ENCODE data around the gene CCR6. TPM values are rescaled to one million over a fixed set of nuclear protein-coding genes. Genes with fewer than 3 reads are reported as not detected.

CCR6 gene
- total RNA-seq, 1 donor from 2014 or later, result not detected

DNA sequence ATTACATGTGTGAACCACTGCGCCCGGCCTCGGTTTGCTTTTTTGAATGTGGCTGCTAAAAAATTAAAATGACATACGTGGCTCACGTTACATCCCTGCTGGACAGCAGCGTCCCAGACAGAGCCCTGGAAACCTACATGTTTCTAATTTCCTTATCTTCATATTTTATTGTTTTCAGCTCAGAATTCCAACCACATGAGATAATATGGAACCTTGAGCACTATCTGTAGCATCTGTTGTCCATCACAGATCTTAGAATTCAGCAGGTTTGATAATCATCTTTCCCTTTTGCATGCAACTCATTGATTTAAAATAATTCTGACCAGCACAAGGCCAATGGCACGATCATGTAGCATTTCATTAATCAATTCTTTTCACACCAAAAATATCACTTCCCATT is 25.9 kb upstream of the CCR6 start:
- no peak for DNase-seq (ENCODE audit: low spot score)

DNA sequence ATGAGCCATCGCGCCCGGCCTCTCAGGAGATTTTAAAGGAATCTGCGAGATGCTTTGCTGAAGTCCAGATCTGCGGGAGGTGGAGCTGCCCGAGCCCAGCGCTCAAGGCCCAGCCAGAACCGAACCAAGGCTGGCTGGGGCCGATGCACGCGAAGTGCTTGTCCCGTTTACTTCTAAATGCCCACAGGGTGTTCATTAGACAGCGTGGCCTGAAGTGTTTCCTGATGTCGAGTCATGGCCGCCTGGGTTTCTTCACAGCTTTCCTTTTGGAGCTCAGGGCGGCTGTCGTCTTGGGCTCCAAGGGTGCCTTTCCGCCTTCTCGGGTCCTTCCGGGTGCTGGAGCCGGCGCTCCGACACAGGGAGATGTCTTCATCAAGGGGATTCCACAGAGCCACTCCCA is 25.1 kb upstream of the CCR6 start:
- intact Hi-C loops (cut with DNase I), result no loop called here
- peak; percentile 56 for DNase-seq (ENCODE audit: low spot score)

More for the DNA sequence above, 25.9 kb upstream of the CCR6 start:
- intact Hi-C loops (cut with DNase I), result no loop called here

DNA sequence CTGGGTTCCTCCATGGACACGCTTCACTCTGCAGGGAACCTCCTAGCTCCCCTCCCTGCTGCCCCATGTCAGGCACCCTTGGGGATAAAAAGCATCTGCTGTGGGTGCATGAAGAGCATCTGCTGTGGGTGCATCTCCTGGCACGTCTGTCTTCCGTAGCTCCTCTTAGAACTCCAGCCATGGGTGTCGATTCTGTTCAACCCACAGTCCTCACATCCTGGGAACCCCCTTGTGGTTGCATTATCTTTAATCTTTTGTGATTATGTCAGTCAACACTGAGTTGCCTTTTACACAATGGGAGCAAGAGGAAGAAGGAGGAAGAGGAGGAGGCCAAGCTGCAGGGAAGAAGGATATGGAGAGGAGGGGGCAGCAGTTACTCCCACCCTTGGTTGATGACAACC is 24.1 kb upstream of the CCR6 start:
- DNase-seq (ENCODE audit: low spot score), result no peak
- intact Hi-C loops (cut with DNase I), result no loop called here

GRCh38 chr6:167099707-167100106 is 23.2 kb upstream of the CCR6 start:
- no peak for DNase-seq (ENCODE audit: low spot score)
- intact Hi-C loops (cut with DNase I), result no loop called here

GRCh38 chr6:167100241-167100674 is 22.6 kb upstream of the CCR6 start:
- intact Hi-C loops (cut with DNase I), result no loop called here
- DNase-seq (ENCODE audit: low spot score), result no peak

DNA sequence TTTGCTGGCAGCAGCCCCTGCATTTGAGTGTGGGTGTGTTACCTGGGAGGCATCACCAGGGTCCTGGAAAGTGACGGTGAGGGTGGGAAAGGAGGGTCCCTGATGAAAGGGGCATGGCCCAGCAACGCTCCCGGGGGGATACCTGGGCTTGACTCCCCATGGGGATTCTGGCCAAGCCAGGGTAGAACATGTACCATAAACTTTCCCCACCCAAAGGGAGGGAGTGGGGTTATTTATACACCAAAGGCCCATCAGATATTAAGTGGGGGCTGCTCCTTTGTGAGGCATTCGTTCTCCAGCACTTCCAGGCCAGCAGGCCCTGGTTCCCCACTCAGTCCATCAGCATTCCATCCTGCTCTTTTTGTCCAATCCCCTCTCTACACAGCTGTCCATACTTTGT is 20.6 kb upstream of the CCR6 start:
- intact Hi-C loops (cut with DNase I), result no loop called here

DNA sequence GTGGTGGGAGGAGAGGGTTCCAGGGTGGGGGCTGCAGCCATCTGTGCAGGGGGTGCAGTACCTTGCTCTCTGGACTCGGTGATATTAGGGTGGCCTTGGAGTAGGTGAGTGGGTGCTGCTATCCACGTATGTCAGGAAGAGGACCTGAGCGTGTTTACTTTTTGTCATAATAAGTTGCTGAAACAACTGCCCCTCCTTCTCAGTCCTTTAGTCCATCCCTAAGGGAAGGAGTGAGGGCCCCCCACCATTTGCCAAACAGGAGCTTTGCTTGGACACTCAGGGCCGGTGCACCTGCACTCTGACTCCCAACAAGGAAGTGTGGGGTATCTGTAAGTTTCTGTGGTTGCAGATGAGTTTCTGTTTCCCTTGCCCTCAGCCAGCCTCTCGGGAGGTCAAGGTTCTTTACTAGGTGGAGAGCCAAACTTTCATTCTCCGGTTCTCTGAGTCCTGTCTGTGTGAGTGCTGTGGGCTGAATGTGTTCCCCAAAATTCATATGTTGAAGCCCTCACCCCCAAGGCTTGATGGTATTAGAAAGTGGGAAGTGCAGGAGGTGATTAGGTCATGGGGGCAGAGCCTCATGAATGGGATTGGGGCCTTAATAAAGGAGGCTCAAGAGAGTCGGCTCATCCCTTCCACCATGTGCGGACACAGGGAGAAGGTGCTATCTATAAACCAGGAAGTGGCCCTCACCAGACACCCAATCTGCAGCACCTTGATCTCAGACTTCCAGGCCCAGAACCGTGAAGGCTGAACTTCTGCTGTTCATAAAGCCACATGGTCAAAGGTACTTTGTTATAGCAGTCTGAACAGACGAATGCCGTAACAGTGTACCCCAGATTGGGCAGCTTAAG is 19.6 kb upstream of the CCR6 start:
- DNase-seq (ENCODE audit: low spot score), result no peak
- intact Hi-C loops (cut with DNase I), result no loop called here

More for the DNA sequence above, 20.6 kb upstream of the CCR6 start:
- no peak for DNase-seq (ENCODE audit: low spot score)

DNA sequence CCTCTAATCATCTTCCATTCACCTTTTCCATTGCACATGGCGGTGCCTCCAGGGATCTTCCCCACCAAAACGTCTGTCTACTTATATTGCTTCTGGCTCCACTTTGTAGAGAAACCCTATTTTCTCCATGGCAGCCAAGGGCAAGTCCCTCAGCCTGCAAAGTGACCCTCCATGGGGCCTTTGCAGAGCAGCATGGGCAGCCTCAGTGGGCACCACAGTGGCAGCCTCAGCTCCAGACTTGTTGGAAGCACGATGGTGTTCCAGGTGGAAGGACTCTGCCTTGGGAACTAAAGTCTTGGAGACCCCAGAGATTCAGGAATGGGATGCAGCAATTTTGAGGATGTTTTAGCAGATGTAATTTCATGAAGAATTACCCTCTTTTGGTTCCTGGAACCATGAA is 18.5 kb upstream of the CCR6 start:
- intact Hi-C loops (cut with DNase I), result no loop called here
- no peak for DNase-seq (ENCODE audit: low spot score)

- DNase-seq (ENCODE audit: low spot score), result no peak
- intact Hi-C loops (cut with DNase I), result no loop called here
Measured at GRCh38 chr6:167105060-167105459, 17.8 kb upstream of the CCR6 start.

- intact Hi-C loops (cut with DNase I), result no loop called here
- DNase-seq (ENCODE audit: low spot score), result no peak
Measured at GRCh38 chr6:167106406-167106805, 16.5 kb upstream of the CCR6 start.

GRCh38 chr6:167107787-167108186 is 15.1 kb upstream of the CCR6 start:
- intact Hi-C loops (cut with DNase I), result no loop called here
- DNase-seq (ENCODE audit: low spot score), result no peak

DNA sequence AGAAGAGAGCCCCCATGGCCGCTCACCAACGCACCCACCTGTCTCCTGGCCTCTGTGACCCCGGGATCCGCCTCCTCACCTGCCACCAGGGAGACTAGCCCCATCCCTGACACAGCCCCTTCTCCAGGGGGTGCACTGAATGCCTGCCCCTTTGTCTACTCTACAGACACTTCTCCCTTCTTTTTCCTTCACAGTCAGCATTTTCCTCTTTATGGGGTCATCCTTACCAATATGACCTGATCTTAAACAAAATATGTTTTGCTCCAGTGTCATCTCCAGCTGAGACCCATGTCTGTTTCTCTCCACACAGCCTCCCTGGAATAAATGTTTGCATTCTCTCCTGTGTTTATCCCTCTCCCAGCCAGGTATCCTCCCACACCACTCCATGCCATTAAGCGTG is 14.6 kb upstream of the CCR6 start:
- intact Hi-C loops (cut with DNase I), result no loop called here
- DNase-seq (ENCODE audit: low spot score), result no peak

DNA sequence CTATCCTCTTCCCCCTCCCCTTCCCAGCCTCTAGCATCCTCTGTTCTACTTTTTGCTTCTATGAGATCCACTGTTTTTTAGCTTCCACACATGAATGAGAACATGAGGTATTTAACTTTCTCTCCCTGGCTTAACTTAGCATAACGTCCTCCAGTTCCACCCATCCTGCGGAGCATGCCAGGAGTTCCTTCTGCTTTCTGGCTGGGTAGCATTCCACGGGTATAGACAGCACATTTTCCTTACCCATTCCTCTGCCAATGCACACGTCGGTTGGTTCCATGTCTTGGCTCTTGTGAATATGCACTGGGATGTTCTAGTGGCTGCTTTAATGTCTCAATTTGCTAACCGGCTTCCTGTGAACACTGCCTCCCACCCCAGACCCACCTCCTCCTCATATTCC is 13.2 kb upstream of the CCR6 start:
- intact Hi-C loops (cut with DNase I), result no loop called here
- no peak for DNase-seq (ENCODE audit: low spot score)

- intact Hi-C loops (cut with DNase I), result no loop called here
- no peak for DNase-seq (ENCODE audit: low spot score)
Measured at GRCh38 chr6:167111597-167111996, 11.3 kb upstream of the CCR6 start.

- no peak for DNase-seq (ENCODE audit: low spot score)
- intact Hi-C loops (cut with DNase I), result no loop called here
Measured at GRCh38 chr6:167112421-167112820, 10.5 kb upstream of the CCR6 start.

- intact Hi-C loops (cut with DNase I), result no loop called here
- DNase-seq (ENCODE audit: low spot score), result no peak
Measured at GRCh38 chr6:167113047-167113754, 9.7 kb upstream of the CCR6 start.

DNA sequence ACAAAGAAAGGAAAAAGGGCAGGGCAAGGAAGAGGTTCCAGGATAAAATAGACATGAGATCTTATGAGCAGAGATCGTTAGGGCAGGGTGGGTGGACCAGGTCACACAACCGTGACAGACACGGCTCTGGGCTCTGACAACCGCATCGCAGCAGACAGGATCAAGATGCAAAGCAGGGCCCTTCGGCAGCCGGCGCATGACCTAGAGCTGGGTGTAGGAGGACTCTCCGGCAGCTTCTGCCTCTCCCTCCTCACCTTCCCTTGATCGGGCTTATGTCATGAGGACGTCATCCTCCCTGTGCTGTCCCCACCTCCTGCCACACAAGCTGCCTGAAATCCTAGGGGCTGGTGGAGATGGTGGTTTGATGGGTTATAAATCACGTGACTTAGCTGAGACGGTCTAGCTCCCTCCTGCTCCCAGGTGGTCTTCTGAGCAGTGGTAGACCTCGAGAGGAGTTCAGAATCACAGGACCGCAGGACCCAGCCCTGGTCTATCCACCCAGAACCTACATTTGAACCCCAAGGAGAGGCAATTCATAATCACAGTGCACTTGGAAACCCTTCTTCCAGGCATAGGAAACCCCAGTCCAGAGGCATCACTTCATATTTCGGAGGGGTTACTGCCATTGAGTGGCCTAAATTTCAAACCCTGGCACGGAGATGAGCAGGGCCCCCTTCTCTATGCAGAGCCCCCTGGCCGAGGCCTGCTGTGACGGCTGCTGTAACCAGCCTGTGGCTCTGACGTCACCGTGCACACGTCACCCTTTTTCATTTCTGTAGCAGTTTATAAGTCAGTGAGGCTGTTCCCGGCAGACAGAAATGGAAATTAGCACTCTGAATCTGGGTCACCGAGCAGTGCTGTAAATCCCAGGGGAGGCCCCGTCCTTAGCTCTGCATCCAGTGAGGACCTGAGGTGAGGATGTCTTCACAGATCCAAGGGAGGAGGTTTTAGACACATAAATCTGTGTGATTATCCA is 8.7 kb upstream of the CCR6 start:
- no peak for DNase-seq (ENCODE audit: low spot score)
- intact Hi-C loops (cut with DNase I), result no loop called here

GRCh38 chr6:167115054-167115453 is 7.8 kb upstream of the CCR6 start:
- intact Hi-C loops (cut with DNase I), result no loop called here
- no peak for DNase-seq (ENCODE audit: low spot score)

DNA sequence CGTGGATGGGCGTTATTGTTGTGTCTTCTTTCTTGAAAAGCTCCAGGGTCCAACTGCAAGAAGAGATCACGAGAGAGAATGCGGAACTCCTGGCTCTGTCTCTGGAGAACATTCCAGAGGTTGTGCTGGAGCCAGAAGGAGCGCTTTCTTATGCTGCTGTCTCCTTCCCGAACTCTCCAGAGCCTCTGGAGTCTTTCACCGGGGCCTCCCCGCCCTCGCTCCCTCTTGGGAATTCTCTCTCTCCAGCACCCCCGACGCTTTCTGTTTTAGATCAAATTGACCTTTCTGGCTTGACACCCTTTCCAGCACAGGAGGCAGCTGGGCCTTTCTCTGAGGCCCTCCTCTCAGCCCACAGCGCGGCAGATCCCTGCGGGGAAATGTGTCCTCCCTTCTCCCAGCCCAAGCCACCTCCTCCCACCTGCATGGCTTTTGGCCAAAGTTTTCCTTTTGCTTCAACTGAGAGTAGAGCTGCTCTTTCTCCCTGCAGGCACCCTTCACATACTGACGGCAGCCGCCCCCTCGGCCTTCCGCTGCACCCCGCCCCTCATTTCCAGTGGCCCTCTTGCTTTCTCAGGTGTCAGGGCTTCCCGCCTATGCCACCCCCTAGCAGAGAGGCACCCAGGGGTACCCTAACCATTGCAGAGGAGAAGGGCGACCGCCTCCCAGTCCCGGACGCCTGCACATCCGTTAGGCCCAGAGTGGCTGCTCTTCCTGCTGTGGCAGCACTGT is 6.6 kb upstream of the CCR6 start:
- intact Hi-C loops (cut with DNase I), result no loop called here
- no peak for DNase-seq (ENCODE audit: low spot score)
